ENCODE measurements around the gene RSRC1.
"Not testable (repeated sequence)": the region's sequence is repeated elsewhere in the genome, so short reads cannot be mapped to it uniquely, and the experiment has no call there.

The RSRC1 gene

DNA sequence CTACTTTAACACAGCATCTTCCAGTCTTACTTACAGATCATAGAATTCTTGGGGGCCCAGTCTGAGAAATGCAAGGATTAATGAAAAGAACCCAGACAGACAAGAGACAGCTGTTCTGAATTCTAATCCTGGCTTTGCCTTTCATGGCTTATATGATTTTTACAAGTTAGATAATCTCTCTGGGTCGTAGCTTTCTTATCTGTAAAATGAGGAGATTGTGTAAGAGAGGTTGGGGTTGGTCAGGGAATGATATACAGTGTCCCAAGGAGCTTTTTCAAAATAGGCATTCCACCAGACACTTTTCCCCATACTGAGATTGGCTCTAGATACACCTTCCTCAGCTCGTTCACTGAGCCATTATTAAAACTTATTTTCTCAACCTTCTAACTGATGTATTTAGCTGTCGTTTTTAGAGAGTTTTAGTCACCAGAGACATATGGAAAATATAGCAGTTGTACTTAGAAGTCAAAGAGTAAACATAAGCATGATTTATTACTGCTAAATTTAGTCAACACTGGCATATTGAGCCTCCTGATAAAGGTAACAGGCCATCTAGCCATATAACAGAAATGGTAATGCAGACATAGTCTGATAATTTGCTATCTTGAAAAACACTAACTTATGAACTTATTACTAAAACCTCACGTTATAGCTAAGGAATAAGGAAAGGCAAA is 298.1 kb downstream of the RSRC1 start:
- DNase-seq: no peak

DNA sequence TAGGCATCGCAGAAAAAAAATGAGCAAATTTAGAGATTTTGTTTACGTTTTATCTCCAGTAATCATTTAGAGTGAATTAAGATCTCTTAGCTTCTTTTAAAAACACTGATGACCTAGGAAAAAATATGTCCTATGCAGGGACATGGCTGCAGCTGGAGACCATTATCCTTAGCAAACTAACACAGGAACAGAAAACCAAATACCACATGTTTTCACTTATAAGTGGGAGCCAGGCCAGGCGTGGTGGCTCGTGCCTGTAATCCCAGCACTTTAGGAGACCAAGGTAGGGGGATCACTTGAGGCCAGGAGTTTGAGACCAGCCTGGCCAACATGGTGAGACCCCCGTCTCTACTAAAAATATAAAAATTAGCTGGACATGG is 298.6 kb downstream of the RSRC1 start:
- DNase-seq: not testable (repeated sequence)

- no peak for DNase-seq
Measured at GRCh38 chr3:158418035-158418434, 308.1 kb downstream of the RSRC1 start.

DNA sequence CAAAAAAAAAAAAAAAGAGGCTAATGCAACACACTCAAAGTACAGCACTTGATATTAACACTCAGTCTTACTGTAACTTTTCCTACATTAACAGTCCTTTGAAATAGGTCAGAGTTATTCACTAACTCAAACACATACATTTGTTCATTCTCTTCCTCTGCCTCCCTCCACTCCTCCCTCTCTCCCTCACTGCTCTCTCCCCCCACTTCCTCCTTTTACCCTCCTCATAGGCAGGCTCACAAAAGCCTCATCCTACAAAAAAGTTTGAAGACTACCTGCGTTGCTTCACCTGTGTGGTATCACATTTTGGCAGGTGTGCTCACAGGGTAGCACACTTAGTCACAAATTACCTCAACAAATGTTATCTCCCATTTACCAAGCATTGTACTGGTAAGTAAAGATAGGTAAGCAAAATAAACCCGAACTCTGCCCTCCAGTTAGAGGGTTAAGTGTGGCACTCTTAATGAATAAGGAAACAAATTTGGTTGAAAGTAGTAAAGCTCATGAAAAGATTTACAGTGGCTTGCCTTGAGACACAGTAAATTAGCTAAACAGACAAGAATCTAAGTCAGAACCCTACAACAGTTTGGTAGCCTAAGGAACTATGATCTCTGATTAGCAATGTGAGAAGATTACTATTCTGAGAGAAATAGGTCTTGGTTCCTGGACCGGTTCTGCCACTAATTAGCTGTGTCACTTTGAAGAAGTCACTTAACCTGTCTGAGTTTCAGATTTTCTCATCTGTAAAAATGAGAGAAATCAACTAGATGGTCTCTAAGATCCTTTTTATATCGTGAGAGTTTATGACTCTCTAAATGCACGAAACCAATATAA is 310.1 kb downstream of the RSRC1 start:
- no peak for DNase-seq

- DNase-seq: no peak
Measured at GRCh38 chr3:158420654-158421396, 310.9 kb downstream of the RSRC1 start.

DNA sequence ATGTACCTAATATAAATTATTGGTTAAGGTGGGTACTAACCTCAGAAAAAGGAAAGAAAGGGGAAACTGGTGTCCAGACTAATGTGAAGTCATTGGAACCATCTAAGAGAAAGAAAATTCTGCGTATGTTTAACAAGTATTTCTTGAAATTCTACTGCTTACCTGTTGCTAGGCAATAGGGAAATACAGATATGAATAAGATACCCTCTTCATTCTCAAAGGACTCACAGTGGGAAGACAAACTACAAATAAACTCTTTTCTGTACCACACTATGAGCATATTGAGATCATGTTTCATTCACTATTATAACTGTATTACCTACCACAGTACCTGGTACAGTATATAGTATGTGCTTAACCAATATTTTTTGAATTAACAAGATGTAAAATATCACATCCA is 320.6 kb downstream of the RSRC1 start:
- DNase-seq: no peak

GRCh38 chr3:158430968-158431367 is 321.1 kb downstream of the RSRC1 start:
- DNase-seq: no peak

- DNase-seq: no peak
Measured at GRCh38 chr3:158431829-158432228, 321.9 kb downstream of the RSRC1 start.

DNA sequence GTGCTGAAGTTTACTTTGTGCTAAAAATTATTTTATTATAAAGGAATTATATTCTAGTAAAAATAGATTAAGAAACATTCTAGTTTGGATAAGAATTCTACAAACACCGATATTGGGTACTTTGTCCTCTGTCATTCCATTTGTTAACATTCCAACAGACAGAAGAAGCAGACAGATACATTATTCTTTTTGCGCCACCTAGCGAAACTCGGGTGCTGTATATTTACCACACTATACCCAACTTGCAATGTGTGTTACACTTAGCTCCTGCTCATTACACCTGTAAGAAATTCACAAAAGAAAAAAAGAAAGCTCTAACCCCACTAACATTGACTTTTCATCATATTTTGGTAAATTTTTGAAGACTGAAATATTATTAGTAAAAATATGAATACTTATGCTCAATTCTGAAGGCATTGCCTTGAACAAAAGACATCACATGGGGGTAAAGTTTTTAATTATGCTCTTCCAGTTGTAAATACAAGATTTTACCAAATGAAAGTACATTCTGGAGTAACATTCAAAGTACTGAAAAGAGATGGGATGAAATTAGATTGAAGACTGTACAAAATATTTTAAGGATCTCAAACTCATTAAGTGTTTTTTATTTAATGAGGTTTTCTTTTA is 324.6 kb downstream of the RSRC1 start:
- DNase-seq: no peak

DNA sequence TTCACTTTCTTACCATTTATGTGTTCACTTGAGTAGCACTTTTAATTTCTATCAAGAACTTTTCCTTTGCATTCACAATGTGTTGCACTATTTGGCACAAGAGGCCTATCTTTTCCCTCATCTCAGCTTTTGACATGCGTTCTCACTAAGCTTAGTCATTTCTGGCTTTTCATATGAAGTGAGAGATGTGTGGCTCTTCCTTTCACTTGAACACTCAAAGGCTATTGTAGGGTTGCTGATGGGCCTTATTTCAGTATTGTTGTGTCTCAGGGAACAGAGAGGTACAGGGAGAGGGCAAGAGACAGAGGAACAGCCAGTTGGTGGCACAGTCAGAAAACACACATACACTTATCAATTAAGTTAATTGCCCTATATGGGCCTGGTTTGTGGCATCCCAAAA is 333.7 kb downstream of the RSRC1 start:
- no peak for DNase-seq

GRCh38 chr3:158447408-158447807 is 337.5 kb downstream of the RSRC1 start:
- no peak for DNase-seq

DNA sequence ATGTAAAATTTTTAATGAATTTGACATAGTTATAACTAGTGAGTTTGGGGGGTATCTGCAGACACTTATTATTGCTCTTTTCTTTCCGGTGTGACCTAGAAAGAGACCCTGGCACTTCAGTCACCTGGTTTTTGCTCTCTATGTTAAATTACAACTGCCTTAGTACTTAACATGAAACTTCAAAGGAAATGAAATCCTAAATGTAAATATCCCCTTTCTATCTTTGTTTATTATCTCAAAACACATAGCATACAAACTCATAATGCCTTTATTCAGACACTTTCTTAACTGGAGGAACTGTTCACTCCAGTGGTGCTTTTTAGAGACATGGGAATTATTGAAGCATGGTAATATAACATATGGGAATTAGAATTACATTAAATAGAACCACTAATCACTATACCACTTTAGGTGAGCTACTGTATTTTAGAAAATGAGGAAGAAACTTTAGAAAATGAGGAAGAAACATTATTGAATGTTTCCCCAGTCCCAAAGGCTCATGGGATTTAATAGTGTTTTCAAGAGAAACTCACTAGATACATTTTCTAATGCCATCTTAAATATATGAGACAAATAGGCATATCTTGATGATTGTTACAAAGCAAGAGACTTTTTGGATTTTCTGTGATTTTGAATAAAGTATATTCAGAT is 341.6 kb downstream of the RSRC1 start:
- DNase-seq: no peak

DNA sequence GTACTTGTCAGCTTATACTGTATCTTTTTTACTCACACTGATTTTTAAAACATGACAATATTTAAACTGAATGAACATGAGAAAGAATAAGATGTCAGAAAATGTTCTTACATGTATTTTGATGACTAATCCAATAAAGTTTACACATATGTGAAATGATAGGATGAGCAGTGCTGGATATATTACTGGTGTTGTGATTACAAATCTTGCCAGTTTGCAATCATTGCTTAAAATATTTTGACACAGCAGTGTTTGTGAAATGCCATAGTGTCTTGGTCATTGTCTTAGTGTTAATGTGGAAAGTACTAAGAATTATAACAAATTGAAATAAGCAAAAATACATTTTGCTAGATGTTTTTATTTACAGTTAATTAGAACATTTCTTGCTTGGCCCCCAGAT is 342.4 kb downstream of the RSRC1 start:
- no peak for DNase-seq

DNA sequence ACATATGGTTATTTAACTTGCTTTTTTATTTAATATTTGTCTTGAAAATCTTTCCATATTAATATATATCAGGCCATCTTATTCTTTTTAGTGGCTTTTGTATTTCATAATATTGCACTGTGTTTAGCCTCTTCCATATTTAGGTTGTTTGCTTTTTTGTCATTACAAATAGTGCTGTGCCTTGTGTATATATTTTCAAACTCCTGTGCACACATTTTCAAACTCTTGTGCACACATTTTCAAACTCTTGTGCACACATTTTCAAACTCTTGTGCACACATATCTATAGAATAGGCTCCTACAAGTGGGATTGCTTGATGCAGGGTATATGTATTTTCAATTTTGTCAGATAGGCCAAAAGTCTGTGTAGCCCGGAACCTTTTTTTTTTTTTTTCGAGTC is 343.1 kb downstream of the RSRC1 start:
- DNase-seq: no peak

GRCh38 chr3:158453865-158454264 is 344.0 kb downstream of the RSRC1 start:
- DNase-seq: no peak

- no peak for DNase-seq
Measured at GRCh38 chr3:158455406-158455805, 345.5 kb downstream of the RSRC1 start.

DNA sequence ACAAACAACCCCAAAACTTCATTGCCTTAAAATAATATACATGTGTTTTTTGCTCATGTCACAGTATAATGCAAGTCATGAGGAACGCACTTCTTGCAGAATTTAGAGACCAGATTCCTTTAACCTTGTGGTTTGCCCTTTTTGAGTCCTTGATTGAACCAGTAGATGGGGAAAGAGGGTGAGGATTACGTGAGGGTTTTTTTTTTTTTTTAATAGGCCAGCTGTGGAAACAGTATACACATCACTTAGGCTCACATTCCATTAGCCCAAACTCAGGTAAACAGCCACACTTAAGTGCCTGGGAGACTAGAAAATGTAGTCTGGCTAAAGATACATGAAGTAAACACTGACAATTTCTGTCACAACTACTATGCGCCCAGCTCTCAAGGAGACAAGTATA is 346.2 kb downstream of the RSRC1 start:
- no peak for DNase-seq

GRCh38 chr3:158458464-158458863 is 348.6 kb downstream of the RSRC1 start:
- no peak for DNase-seq

- DNase-seq: no peak
Measured at GRCh38 chr3:158460926-158461325, 351.0 kb downstream of the RSRC1 start.

DNA sequence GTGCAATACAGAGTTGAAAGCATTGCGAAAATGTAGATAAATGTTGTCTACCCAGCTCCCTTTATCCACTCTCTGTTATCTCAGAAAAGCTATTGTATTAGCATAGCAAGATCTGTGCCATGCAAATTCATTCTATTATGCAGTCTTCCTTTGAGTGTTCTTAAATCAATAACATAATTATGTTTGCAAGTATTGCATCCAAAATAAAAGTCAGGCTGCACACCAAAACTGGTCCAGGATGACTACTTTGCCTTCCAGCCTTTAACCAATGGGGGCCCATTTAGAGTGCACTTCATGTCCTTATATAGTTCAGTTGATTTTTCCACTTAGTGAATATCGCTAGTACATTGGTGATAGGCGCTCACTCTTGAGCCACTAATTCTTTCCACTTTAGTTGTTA is 353.7 kb downstream of the RSRC1 start:
- no peak for DNase-seq

DNA sequence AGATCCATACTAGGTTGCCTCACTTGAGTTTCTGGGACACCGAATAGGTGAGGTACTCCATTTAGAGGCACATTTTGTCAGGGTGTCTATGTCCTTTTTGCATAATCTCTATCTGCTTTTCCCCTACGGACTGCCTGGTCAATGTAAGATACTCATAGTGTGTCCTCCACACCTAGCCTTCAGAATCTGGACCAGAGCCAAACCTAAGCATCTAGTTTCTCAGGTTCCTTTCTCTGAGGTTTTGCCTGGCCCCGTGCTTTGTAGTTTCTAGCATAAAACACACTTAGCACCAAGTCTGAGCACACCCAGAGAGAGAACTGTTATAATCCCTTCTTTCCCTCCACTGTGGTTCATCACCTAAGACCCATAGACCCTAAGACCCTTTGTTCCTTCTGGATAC is 355.2 kb downstream of the RSRC1 start:
- DNase-seq: no peak

GRCh38 chr3:158470944-158471638 is 361.2 kb downstream of the RSRC1 start:
- DNase-seq: no peak
